Inflammatory macrophage (primary cell): ENCODE results near the gene ADGRA3.

ENCODE experiments used
- DNase-seq, 2 donors: peaks; one replicate each; pipeline ENCODE4 v3.0.0-alpha.2; 2020 to 2022

Gene ADGRA3

GRCh38 chr4:22504922-22505321 lies 10.9 kb downstream of the ADGRA3 start:
- DNase-seq, result no peak

GRCh38 chr4:22504447-22504846 lies 11.4 kb downstream of the ADGRA3 start:
- DNase-seq, result no peak

- DNase-seq, result no peak
These were observed 12.7 kb downstream of the ADGRA3 start for GRCh38 chr4:22502895-22503814.

GRCh38 chr4:22501715-22502095 lies 14.2 kb downstream of the ADGRA3 start:
- no peak for DNase-seq

- no peak for DNase-seq
These were observed 14.8 kb downstream of the ADGRA3 start for GRCh38 chr4:22500831-22501714.

- no peak for DNase-seq
These were observed 15.7 kb downstream of the ADGRA3 start for GRCh38 chr4:22500128-22500611.

- no peak for DNase-seq
These were observed 17.0 kb downstream of the ADGRA3 start for GRCh38 chr4:22498866-22499265.

GRCh38 chr4:22496165-22496813 lies 19.6 kb downstream of the ADGRA3 start:
- no peak for DNase-seq

GRCh38 chr4:22493523-22493922 lies 22.3 kb downstream of the ADGRA3 start:
- no peak for DNase-seq

GRCh38 chr4:22492987-22493386 lies 22.9 kb downstream of the ADGRA3 start:
- DNase-seq, result no peak

- no peak for DNase-seq
These were observed 23.9 kb downstream of the ADGRA3 start for GRCh38 chr4:22491939-22492338.

GRCh38 chr4:22490718-22491315 lies 25.0 kb downstream of the ADGRA3 start:
- no peak for DNase-seq

- DNase-seq, result no peak
These were observed 27.8 kb downstream of the ADGRA3 start for GRCh38 chr4:22488106-22488505.

GRCh38 chr4:22487328-22487727 lies 28.5 kb downstream of the ADGRA3 start:
- no peak for DNase-seq

GRCh38 chr4:22486276-22486675 lies 29.6 kb downstream of the ADGRA3 start:
- no peak for DNase-seq

- DNase-seq, result no peak
These were observed 30.1 kb downstream of the ADGRA3 start for GRCh38 chr4:22485737-22486136.

GRCh38 chr4:22483551-22483981 lies 32.3 kb downstream of the ADGRA3 start:
- DNase-seq, result peak; percentile 5 to 71

GRCh38 chr4:22482250-22483127 lies 33.4 kb downstream of the ADGRA3 start:
- no peak for DNase-seq

GRCh38 chr4:22480675-22481327 lies 35.1 kb downstream of the ADGRA3 start:
- DNase-seq, result no peak

GRCh38 chr4:22478426-22478825 lies 37.4 kb downstream of the ADGRA3 start:
- no peak for DNase-seq

- no peak for DNase-seq
These were observed 38.1 kb downstream of the ADGRA3 start for GRCh38 chr4:22477813-22478182.
